ENCODE results near the gene SEC31B. TPM values are rescaled to one million over a fixed set of nuclear protein-coding genes. Genes with fewer than 3 reads are reported as not detected.

The SEC31B gene
- total and polyA plus RNA-seq, 2 donors (not counting 3 experiments of a cell fraction or from before 2014, with no cell fraction given) = 11.1 to 14.4 TPM

DNA sequence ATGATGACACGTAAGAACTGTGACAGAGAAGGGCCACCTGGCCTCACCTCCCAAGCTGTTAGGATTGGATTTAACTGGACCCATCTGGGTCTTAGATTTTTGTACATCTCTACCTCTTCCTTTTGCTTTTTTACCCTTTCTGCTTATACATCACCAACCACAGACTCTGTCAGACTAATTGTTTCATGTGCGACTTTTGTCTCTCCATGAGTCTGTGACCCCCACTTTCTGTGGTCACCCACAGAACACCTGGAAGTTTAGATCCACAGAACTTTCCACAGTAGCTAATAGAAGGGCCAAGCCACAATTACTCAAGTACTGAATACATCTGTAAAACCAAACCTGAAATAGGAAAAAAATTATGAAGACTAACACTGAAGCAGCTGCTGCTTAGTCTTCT, 23.1 kb downstream of the SEC31B start:
- DNase-seq (ENCODE audit: low read depth, low spot score) (no peak), FAIRE-seq (no peak)
- Histone ChIP-seq H3K4me1 (ENCODE audit: control insufficient read depth, extremely low read depth, insufficient read depth, low read length) (no peaks in the 10 kb centered on the region), H3K9me3 (replicated peaks; ENCODE audit: control insufficient read depth, insufficient read depth, low read length) (no peaks in the 10 kb centered on the region), H4K20me1 (replicated peaks; ENCODE audit: control insufficient read depth, extremely low read depth, insufficient read depth, low read length) (no peaks in the 10 kb centered on the region), H3K9ac (replicated peaks; ENCODE audit: extremely low read depth, insufficient read depth, low read length) (no peak overlapping the region), H3K36me3 (ENCODE audit: control insufficient read depth in 2 of 2, extremely low read depth in 1 of 2, insufficient read depth in 2 of 2, low read length in 2 of 2) (peaks cover 0 to 8% of the 10 kb centered on the region in 2 experiments), H3K79me2 (ENCODE audit: control insufficient read depth, insufficient read depth, low read length) (no peaks in the 10 kb centered on the region), H3K27me3 (ENCODE audit: control insufficient read depth in 2 of 2, insufficient read depth in 2 of 2, low read length in 2 of 2) (no peaks in the 10 kb centered on the region), H3K9me1 (replicated peaks; ENCODE audit: control insufficient read depth, extremely low read depth, insufficient read depth, low read length) (no peaks in the 10 kb centered on the region), H2AFZ (ENCODE audit: low read depth, low read length) (no peak overlapping the region), H3K4me2 (ENCODE audit: insufficient read depth, low read length) (no peak overlapping the region), H3K4me3 (replicated peaks in 1 of 3; ENCODE audit: insufficient read depth in 1 of 3, low read depth in 1 of 3, low read length in 3 of 3) (no peak overlapping the region), H3K27ac (ENCODE audit: insufficient read depth, low read depth, low read length) (no peak overlapping the region)
- dilution Hi-C loops (cut with MboI; ENCODE audit: extremely low pct_ligation_motif_present, low sequenced_read_pairs) = loop anchor here (10.0 kb wide), 1 partner anchor 62 kb away; no protein-coding TSS in a partner anchor
- CTCF ChIA-PET = interaction anchor here (0.9 to 4.3 kb wide), 5 partner anchors 8 to 22 kb away, joined by 3 to 37 read pairs (median 11); no protein-coding TSS in a partner anchor
- intact Hi-C loops (cut with micrococcal nuclease) = no loop called here
- no TSS peak for BruUV-seq (replicated peaks)
- TF ChIP-seq EZH2 (IDR thresholded peaks at IDR 0.05; ENCODE audit: borderline replicate concordance, low read depth, low read length, severe bottlenecking) (no peak), MYC (IDR thresholded peaks at IDR 0.05; ENCODE audit: low read depth, low read length) (no peak), POLR2A (IDR thresholded peaks at IDR 0.05; ENCODE audit: low read depth, low read length) (no peak), GATA2 (IDR thresholded peaks at IDR 0.05; ENCODE audit: insufficient read depth, insufficient read length, low read depth, low read length) (no peak), JUN (IDR thresholded peaks at IDR 0.05; ENCODE audit: borderline replicate concordance, insufficient read depth, insufficient read length, low read depth) (no peak), POLR2AphosphoS5 (IDR thresholded peaks at IDR 0.05; ENCODE audit: insufficient read depth, low read depth, low read length) (no peak), FOS (IDR thresholded peaks at IDR 0.05; ENCODE audit: borderline replicate concordance, insufficient read depth, low read length) (no peak)
- TF ChIP-seq, protein P1, sequence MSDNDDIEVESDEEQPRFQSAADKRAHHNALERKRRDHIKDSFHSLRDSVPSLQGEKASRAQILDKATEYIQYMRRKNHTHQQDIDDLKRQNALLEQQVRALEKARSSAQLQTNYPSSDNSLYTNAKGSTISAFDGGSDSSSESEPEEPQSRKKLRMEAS (IDR thresholded peaks at IDR 0.05; ENCODE audit: insufficient read depth, insufficient read length) = no peak
- TF ChIP-seq, protein P2, sequence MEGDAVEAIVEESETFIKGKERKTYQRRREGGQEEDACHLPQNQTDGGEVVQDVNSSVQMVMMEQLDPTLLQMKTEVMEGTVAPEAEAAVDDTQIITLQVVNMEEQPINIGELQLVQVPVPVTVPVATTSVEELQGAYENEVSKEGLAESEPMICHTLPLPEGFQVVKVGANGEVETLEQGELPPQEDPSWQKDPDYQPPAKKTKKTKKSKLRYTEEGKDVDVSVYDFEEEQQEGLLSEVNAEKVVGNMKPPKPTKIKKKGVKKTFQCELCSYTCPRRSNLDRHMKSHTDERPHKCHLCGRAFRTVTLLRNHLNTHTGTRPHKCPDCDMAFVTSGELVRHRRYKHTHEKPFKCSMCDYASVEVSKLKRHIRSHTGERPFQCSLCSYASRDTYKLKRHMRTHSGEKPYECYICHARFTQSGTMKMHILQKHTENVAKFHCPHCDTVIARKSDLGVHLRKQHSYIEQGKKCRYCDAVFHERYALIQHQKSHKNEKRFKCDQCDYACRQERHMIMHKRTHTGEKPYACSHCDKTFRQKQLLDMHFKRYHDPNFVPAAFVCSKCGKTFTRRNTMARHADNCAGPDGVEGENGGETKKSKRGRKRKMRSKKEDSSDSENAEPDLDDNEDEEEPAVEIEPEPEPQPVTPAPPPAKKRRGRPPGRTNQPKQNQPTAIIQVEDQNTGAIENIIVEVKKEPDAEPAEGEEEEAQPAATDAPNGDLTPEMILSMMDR (IDR thresholded peaks at IDR 0.05; ENCODE audit: extremely low read depth in 1 of 2, insufficient read depth in 1 of 2, low read depth in 1 of 2, low read length in 2 of 2) = no peak
- POLR2A ChIA-PET = no interaction called here

Measured in endothelial cell of umbilical vein (primary cell).